ENCODE data around the gene MYO3B. TPM values are rescaled to one million over a fixed set of nuclear protein-coding genes. Genes with fewer than 3 reads are reported as not detected.

MYO3B gene
- total and polyA plus RNA-seq, 2 of the 8 experiments (the other 6 are each of a cell fraction or from before 2014, with no cell fraction given), result 0.17 to 0.19 TPM

DNA sequence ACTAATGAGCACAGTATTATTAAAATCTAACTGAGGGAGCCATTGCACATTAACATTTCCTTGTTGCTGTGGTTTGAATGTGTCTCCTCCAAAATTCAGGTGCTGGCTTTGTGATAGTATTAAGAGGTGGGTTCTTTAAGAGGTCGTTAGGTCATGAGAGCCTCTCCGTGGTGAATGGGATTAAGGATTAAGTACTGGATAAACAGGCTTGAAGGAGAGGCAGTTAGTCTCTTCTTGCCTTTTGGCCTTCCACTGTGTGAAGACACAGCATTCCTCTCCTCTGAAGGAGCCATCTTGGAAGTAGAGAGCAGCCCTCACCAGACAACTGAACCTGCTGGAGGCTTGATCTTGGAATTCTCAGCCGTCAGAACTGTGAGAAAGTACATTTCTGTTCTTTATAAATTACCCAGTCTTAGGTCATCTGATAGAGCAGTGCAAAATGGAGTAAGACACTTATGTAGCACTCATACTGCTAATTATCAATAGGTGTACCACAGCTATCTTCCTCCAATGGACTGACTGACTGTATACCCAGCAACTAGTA, 182.7 kb downstream of the MYO3B start:
- H2AFZ ChIP-seq (ENCODE audit: low read length), result no peak overlapping the region
- no peak for FAIRE-seq

More for the DNA sequence above, 182.7 kb downstream of the MYO3B start:
- Histone ChIP-seq H3K9ac (replicated peaks in 1 of 4; ENCODE audit: extremely low read depth in 1 of 4, low read depth in 3 of 4, low read length in 3 of 4) (no peak overlapping the region), H3K27ac (ENCODE audit: low read depth, low read length) (no peak overlapping the region), H3K79me2 (ENCODE audit: control insufficient read depth in 1 of 2, insufficient read depth in 2 of 2, low read length in 2 of 2) (no peaks in the 10 kb centered on the region), H4K5ac (ENCODE audit: insufficient read length, low read depth, low read length) (no peak overlapping the region), H3K4me1 (replicated peaks in 1 of 4; ENCODE audit: control insufficient read depth in 3 of 4, insufficient read depth in 4 of 4, low read length in 3 of 4) (peaks cover 0 to 4% (median 2%) of the 10 kb centered on the region in 4 experiments; a peak in 3 of 7 replicates), H3K9me3 (ENCODE audit: insufficient read depth in 2 of 2, low read depth in 1 of 2, low read length in 1 of 2) (no peaks in the 10 kb centered on the region; a peak in 1 of 4 replicates), H2AK5ac (ENCODE audit: low read depth, low read length) (no peak overlapping the region), H2BK15ac (ENCODE audit: low read length) (no peak overlapping the region), H3K79me1 (ENCODE audit: low read depth, low read length) (no peaks in the 10 kb centered on the region), H2BK120ac (replicated peaks; ENCODE audit: low read depth, low read length) (no peak overlapping the region), H3K4me2 (ENCODE audit: insufficient read depth in 1 of 2, low read depth in 2 of 2, low read length in 2 of 2) (no peak overlapping the region), H3K18ac (ENCODE audit: extremely low read depth, low read length) (no peak overlapping the region), H2BK12ac (ENCODE audit: low read depth, low read length) (no peak overlapping the region), H3K56ac (replicated peaks; ENCODE audit: insufficient read length, low read depth, low read length) (no peak overlapping the region), H4K8ac (ENCODE audit: extremely low read depth, insufficient read depth, low read length) (no peak overlapping the region), H3K14ac (ENCODE audit: insufficient read length) (no peak overlapping the region), H3K36me3 (ENCODE audit: control insufficient read depth in 2 of 4, insufficient read depth in 4 of 4, low read length in 3 of 4) (no peaks in the 10 kb centered on the region), H4K91ac (replicated peaks; ENCODE audit: insufficient read length, low read length) (no peak overlapping the region), H3K4ac (replicated peaks; ENCODE audit: insufficient read length, low read depth, low read length) (no peak overlapping the region), H3K4me3 (ENCODE audit: extremely low read depth in 1 of 4, insufficient read depth in 2 of 4, low read depth in 3 of 4, low read length in 4 of 4) (no peak overlapping the region), H3K23me2 (ENCODE audit: low read depth, low read length) (no peaks in the 10 kb centered on the region), H4K20me1 (replicated peaks in 1 of 2; ENCODE audit: control insufficient read depth in 1 of 2, insufficient read depth in 2 of 2, low read length in 2 of 2) (no peaks in the 10 kb centered on the region), H3K23ac (ENCODE audit: insufficient read length) (no peak overlapping the region), H3K27me3 (replicated peaks in 1 of 4; ENCODE audit: control insufficient read depth in 3 of 4, extremely low read depth in 1 of 4, insufficient read depth in 3 of 4, low read length in 3 of 4) (no peaks in the 10 kb centered on the region), H2BK5ac (ENCODE audit: low read depth, low read length) (no peak overlapping the region), H2BK20ac (ENCODE audit: low read length) (no peak overlapping the region)
- ChIA-PET CTCF (ENCODE audit: partially characterized antibody) (interaction anchor here (0.7 to 7.6 kb wide), 31 partner anchors 10 to 563 kb away, joined by 3 to 68 read pairs (median 5); partner anchors contain the start of gene GAD1), POLR2A (ENCODE audit: partially characterized antibody) (no interaction called here)
- DNase-seq (ENCODE audit: low read depth in 1 of 2, low spot score in 2 of 2), result no peak
- WGBS, 2 experiments (ENCODE audit: extremely low coverage in 1 of 2, insufficient coverage in 1 of 2, insufficient read length in 1 of 2, insufficient replicate concordance in 2 of 2, low coverage in 1 of 2, low lambda C conversion rate in 2 of 2, missing lambda C conversion rate in 1 of 2), result 79% methylated on average over 3 of the region's 3 CpGs; no CpG with 5 or more reads in 1 of the 2 experiments
